ENCODE data around the gene C4orf54. TPM values are rescaled to one million over a fixed set of nuclear protein-coding genes. Genes with fewer than 3 reads are reported as not detected.

The C4orf54 gene
- total RNA-seq, 1 experiment from 2014 or later: not detected

DNA sequence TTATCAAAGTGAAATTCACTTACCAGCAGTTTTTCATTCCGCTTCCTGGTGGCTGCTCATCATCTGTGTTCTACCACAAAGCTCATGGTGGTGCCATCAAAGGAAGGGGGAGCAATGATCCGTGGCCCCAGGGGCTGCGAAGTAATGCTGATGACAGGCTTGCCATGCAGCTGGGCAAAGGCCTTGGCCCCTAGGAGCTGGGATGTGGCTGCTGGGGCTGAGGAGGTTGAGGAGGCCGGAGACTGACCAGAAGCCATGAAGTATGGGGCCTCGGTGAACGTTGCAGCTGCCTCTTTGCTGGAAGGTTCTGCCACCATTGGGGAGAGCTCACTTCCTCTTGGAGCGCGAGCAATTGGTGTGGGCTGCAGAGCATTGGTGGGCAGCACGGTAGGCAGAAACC lies 8.4 kb downstream of the C4orf54 start:
- H3K27me3 ChIP-seq (ENCODE audit: insufficient read depth, low read length): peaks cover 3% of the 10 kb centered on the region; the same call in 1 of the 2 replicates
- Mint-ChIP-seq H3K4me3 (no peak overlapping the region), H3K36me3 (ENCODE audit: insufficient read depth in 1 of 3, low read depth in 3 of 3) (no peaks in the 10 kb centered on the region), H3K9me3 (no peaks in the 10 kb centered on the region), H3K4me1 (peaks cover 15 to 27% of the 10 kb centered on the region in 2 experiments), H3K27ac (0 out of 7 replicates have a peak overlapping the region, but pooled peaks of 1 of the 3 experiments have one; percentile 14), H3K27me3 (ENCODE audit: low read depth) (peaks cover 67% of the 10 kb centered on the region)
- no peak for DNase-seq
- H4K5ac ChIP-seq (ENCODE audit: insufficient read length, low read depth, low read length): no peak overlapping the region
- H3K79me2 ChIP-seq (ENCODE audit: insufficient read depth, low read length): no peaks in the 10 kb centered on the region
- no peaks in the 10 kb centered on the region for H4K20me1 ChIP-seq (ENCODE audit: control insufficient read depth, insufficient read depth, insufficient read length)
- no peak overlapping the region for H2BK5ac ChIP-seq (ENCODE audit: insufficient read length, low read length)
- H3K4ac ChIP-seq (ENCODE audit: low read depth, low read length): no peak overlapping the region
- H3K79me1 ChIP-seq (ENCODE audit: insufficient read depth, low read depth, low read length, poor library complexity, severe bottlenecking): no peaks in the 10 kb centered on the region
- H3K56ac ChIP-seq (ENCODE audit: insufficient read length, low read depth, low read length): no peak overlapping the region
- no peaks in the 10 kb centered on the region for H3K9me3 ChIP-seq (ENCODE audit: control insufficient read depth, low read depth, low read length)
- H2BK120ac ChIP-seq (ENCODE audit: low read depth, low read length, poor library complexity, severe bottlenecking): no peak overlapping the region
- H2BK20ac ChIP-seq (ENCODE audit: low read depth, low read length, poor library complexity, severe bottlenecking): no peak overlapping the region
- WGBS (ENCODE audit: extremely low coverage, insufficient read length, low lambda C conversion rate): no CpG with 5 or more reads among the region's 9 CpGs
- H2BK15ac ChIP-seq (ENCODE audit: low read depth, low read length): no peak overlapping the region
- no peaks in the 10 kb centered on the region for H3K23me2 ChIP-seq (ENCODE audit: insufficient read length, low read depth, low read length, poor library complexity, severe bottlenecking)
- no peak for TF ChIP-seq CTCF (conservative IDR thresholded peaks at IDR 0.05)
- no peak overlapping the region for H3K9ac ChIP-seq (ENCODE audit: extremely low read depth, insufficient read length, low read length)
- H2AK5ac ChIP-seq (ENCODE audit: insufficient read length, low read length): no peak overlapping the region
- H3K4me1 ChIP-seq (ENCODE audit: insufficient read depth, low read length): peaks cover 5% of the 10 kb centered on the region; the same call in 1 of the 2 replicates
- no peak overlapping the region for H3K27ac ChIP-seq (ENCODE audit: insufficient read length, low read depth, low read length)
- peak overlapping the region; percentile 55 for H3K14ac ChIP-seq (ENCODE audit: insufficient read depth, low read length)
- no peak overlapping the region for H3K18ac ChIP-seq (ENCODE audit: insufficient read length, low read depth, low read length)
- H2AFZ ChIP-seq (ENCODE audit: low read length): no peak overlapping the region
- no peak overlapping the region for H4K8ac ChIP-seq (replicated peaks; ENCODE audit: insufficient read length, low read depth, low read length)
- no peak overlapping the region for H2BK12ac ChIP-seq (ENCODE audit: insufficient read length, low read depth, low read length)
- H3K23ac ChIP-seq (ENCODE audit: insufficient read length, low read depth, low read length): no peak overlapping the region
- no peak overlapping the region for H3T11ph ChIP-seq (ENCODE audit: low read length)
- no peak overlapping the region for H3K4me2 ChIP-seq (ENCODE audit: insufficient read depth, insufficient read length, low read length)
- H4K91ac ChIP-seq (ENCODE audit: insufficient read length, low read depth, low read length): no peak overlapping the region

Measured in H9 (cell line).